Measurements from ENCODE around the gene XXYLT1.

DNA sequence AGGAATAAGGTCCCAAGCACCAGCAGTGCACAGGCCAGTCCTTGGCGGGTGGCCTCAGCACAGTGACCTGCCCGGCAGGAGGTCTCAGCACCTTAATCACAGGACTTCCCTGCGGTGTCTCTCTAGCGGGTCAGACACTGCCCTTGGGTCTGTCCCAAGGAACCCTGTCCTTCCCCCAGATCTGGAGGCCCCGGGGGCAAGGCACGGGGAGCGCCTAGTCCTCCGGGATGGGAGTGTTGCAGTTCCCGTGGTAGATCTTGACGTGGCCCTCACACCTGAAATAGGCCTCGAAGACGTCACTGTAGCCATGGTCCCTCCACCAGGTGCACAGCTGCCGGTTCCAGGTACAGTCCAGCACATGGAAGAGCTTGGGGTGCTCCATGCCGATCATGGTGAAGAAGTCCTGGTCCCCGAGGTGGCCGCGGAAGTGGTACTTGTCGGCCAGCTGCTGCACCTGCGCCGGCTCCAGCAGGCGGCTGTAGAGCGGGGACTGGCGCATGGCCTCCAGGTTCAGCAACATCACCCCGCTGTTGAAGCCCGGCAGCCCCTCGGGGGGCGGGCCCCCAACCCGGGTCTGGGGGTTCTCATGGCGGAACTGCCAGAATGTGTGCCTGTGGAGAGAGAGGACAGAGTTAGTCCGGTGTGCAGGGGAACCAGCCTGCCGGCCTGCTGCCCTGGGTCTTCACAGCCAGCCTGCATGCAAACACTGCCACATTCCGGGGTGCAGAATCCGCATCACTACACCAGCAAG, 201.3 kb downstream of the XXYLT1 start:
- TF ChIP-seq, protein P1, sequence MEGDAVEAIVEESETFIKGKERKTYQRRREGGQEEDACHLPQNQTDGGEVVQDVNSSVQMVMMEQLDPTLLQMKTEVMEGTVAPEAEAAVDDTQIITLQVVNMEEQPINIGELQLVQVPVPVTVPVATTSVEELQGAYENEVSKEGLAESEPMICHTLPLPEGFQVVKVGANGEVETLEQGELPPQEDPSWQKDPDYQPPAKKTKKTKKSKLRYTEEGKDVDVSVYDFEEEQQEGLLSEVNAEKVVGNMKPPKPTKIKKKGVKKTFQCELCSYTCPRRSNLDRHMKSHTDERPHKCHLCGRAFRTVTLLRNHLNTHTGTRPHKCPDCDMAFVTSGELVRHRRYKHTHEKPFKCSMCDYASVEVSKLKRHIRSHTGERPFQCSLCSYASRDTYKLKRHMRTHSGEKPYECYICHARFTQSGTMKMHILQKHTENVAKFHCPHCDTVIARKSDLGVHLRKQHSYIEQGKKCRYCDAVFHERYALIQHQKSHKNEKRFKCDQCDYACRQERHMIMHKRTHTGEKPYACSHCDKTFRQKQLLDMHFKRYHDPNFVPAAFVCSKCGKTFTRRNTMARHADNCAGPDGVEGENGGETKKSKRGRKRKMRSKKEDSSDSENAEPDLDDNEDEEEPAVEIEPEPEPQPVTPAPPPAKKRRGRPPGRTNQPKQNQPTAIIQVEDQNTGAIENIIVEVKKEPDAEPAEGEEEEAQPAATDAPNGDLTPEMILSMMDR (IDR thresholded peaks at IDR 0.05) = no peak
- TF ChIP-seq POLR2A (IDR thresholded peaks at IDR 0.05) = no peak
